SIG-M5 treated with dmso at 0.1 percent for 504 hours (cell line): ENCODE data around the gene PRKAR2B.

Experiments
- DNase-seq: peaks from one replicate; lab custom pipeline; 2025; ENCODE audit not compliant: unreplicated experiment; lab: John Stamatoyannopoulos, UW

Gene PRKAR2B

GRCh38 chr7:107044347-107045194 is at the start of gene PRKAR2B:
Gene PRKAR2B, plus strand, starts transcription at chr7:107044705. Its CDS starts 203 bp downstream, at chr7:107044908.
- peak; percentile 63 for DNase-seq

GRCh38 chr7:106994833-106995232 is 49.7 kb upstream of the PRKAR2B start:
- DNase-seq: no peak

DNA sequence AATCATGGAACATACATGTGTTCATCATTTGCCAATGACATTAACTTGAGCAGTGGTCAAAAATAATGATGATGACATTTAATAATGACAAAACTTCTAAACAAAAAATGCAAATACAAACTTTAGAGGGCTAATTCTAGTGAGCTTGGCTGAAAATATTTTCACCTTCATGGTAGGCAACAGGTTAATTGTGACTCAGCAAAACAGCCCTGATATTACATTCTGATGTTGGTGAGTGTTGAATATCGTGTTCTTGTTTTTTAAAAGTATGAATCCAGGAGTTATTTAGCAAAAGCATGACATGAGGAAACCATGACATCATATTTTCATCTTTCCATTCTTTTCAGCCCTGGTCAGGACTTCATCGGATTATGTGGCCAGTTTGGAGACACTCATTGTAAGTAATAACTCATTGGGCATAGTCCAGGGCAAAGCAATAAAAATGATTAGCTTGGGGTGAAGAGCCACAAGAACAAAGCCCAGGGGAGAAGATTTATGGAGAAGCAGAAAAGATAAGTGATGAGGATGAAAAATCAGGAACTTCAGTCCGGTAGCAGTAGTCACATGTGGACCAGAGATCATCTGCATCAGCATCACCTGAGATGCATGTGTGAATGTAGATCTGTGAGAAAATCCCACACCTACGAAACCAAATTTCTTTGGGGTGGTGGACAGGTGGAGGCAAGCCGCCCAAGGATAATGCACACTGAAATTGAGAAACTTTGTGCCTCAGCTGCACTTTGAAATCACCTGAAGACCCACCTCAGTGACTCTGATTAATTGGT is 46.8 kb upstream of the PRKAR2B start:
- no peak for DNase-seq

GRCh38 chr7:106999023-106999422 is 45.5 kb upstream of the PRKAR2B start:
- DNase-seq: peak; percentile 38

- DNase-seq: no peak
Measured at GRCh38 chr7:107001490-107001889, 43.0 kb upstream of the PRKAR2B start.

- DNase-seq: no peak
Measured at GRCh38 chr7:107002126-107002525, 42.4 kb upstream of the PRKAR2B start.

DNA sequence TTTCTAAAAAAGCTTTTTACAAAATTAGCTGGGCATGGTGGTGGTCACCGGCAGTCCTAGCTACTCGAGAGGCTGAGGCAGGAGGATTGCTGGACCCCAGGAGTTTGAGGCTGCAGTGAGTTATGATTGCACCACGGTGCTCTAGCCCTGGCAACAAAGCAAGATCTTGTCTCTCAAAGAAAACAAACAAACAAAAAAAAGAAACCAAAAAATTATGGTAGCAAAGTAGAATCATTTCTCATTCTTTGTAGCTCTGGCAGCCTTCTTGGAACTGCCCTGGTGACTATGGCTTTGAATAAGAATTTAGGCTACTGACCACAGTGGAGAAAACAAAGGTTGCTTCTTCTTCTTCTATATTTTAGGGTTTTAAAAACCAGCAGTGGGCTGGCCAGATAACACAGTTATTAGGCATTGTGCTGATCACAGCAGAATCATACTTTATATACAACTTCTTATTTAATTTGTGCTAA is 41.9 kb upstream of the PRKAR2B start:
- no peak for DNase-seq

DNA sequence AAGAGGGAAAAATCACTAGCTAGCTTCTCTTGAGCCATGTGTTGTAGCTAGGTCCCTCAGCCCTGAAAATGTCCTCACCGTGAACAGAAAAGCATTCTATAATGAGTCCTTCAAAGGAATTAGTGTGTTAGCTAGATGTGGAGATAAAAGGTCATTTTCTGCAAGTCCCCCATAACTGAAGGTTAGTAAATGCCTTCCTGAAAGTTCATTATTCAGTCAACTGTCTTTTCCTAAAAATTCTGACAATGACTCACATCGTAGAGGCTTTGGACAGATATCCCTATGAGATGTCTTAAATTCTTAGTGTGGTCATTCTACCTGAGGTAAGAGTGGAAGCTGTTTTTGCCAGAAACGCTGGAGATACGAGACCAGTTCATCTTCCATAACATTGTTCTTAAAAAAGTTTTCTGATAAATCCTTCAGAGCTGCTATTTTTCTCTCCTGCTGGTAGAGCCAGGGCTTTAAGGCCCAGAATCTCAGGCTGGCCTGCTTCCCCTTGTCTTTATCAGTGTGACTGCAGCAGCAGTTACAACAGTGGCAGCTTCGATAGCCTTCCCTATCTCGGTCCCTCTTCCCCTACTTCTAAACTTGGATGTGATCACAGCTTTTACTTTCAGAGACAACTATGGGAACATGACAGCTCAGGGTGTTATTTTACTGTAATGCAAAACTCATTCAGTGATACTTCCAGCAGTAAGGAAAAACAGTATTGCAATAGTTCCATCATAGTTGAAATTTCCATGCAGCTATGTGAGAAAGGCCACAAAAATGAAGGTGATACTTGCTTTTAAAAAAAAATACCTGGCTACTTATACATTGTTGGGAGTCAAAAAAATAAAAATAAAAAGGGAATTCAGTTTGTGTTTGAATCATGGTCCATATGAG is 37.3 kb upstream of the PRKAR2B start:
- no peak for DNase-seq

- no peak for DNase-seq
Measured at GRCh38 chr7:107007892-107008287, 36.6 kb upstream of the PRKAR2B start.

- no peak for DNase-seq
Measured at GRCh38 chr7:107009846-107010203, 34.7 kb upstream of the PRKAR2B start.

DNA sequence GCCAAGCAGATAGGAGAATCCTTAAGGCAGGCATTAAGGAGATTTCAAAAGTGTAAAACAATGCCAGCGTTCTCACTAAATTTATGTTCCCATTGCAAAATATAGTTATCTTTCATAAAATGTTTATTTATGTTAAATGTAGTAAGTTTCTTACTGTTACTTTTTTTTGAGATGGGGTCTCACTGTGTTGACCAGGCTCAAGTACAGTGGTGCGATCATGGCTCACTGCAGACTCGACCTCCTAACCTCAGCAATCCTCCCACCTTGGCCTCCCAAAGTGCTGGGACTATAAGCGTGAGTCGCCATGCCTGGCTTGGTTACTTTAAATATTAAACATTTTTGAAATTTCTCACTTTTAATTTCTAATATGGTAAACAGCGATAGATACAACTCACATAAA is 31.8 kb upstream of the PRKAR2B start:
- DNase-seq: no peak

DNA sequence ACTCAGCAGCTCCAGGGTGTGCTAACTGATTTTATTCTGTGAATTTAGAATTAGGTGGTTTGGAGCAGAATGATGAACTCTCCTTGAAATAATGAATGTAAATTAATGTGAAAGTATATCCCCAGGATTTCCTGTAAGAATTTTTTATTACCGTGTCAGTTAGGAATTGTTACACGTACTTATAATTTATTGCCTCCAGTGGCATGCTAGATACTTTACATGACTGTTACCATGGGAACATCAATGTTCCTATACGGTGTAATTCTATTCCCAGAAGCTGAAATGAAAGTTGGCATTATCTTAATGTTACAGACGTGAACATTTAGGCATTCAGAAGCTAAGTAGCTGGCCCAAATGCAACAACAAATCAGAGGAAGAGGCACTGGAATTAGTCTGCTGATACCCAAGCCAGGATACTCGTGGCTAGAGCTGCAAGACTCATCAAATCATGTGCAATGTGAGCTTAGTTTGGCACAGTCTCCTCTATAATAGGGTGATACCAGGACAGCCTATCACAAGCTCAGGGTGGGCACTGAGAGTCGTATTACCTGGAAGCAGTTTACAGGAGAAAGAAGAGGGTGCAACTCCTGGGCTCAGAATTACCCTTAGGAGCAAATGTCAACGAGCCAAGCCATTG is 30.0 kb upstream of the PRKAR2B start:
- no peak for DNase-seq

DNA sequence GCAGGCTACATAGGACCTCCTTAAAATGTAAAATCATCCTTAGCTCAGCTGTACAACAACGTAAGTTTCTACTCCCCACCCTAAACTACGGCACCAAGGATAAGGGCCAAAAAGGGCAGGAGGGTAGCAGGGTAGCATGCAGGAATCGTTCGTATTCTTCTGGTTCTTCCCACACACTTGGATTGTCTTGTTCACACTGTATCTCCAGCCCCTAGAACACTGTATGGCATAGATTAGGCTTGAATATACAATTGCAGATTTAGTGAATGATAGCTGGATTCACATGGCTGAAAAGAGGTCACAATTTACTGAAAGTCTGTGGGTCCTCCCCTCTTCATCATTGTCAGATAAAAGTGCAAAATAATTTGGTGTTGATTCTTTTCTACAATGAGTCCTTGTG is 28.2 kb upstream of the PRKAR2B start:
- no peak for DNase-seq

GRCh38 chr7:107017965-107018719 is 26.4 kb upstream of the PRKAR2B start:
- no peak for DNase-seq

DNA sequence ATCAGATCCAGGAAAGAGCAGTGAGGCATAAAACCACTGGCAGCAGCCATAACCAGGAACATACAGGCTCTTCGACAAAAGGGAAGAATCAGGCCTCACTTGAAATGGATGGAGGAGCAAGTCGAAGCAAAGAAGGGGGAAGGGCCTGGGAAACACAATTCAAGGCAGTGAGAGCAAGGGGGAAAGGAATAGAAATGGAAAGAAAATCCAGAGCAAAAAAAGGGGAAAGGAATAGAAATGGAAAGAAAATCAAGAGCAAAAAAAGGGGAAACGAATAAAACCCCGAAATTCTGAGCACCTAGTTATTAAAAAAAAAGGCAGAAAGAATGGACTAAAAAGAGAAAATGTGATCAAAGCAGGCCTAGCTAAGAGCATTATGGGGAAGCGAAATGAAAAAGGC is 24.1 kb upstream of the PRKAR2B start:
- DNase-seq: no peak

DNA sequence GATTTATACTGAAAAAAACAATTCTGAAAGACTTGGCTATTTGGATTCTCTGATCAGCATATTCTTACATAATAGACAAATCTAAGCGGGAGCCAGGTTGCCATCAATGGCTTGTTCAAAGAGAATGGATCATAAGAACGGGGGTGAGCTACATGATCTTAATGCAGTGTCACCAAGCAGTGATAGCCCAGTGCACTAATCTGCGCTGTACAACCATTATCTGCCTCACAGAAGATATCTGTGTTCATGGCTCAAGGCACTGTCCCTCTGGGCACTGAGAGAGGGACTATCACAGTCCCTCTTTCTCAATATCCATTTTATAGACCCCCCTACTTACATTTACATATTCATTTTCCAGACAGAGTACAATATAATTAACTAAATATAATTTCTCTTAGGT is 22.9 kb upstream of the PRKAR2B start:
- DNase-seq: no peak

DNA sequence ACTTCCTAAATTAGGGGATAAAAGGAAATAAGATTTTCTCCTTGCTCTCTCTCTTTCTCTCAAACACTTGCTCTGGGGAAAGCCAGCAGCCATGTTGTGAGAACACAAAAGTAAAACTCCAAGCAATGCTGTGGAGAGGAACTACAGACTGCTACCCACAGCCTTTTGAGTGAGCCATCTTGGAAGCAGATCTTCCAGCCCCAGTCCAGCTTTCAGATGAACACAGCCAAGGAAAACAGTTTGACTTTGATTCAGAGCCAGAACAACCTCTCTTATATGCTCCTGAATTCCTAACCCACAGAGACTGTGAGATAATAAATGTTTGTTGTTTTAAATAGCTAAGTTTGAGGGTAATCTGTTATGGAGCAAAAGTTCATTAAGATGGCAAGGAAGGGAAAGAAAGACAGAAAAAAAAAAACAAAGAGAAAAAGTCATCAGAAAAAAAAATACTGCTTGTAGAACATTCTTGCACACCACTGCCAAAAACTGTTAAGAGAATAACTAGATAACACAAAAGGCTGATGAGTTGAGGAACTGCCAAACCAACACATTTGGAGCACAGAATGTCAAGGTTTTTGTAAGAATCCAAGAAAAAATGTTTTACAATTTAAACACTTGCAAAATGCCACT is 20.9 kb upstream of the PRKAR2B start:
- no peak for DNase-seq

- no peak for DNase-seq
Measured at GRCh38 chr7:107024906-107025305, 19.6 kb upstream of the PRKAR2B start.

- DNase-seq: peak; percentile 7
Measured at GRCh38 chr7:107025449-107026103, 18.9 kb upstream of the PRKAR2B start.
